Sigmoid colon (tissue), 4 donors: Measurements from ENCODE around the gene CTXN1.

Experiments used
- CTCF ChIP-seq, 4 experiments: fragments of 450-650 bp in 3 of 4; fragments of 200-600 bp in 1 of 4; IDR thresholded peaks; one replicate each; pipeline ENCODE4 v1.5.1; 2016 to 2019; ENCODE audit warnings: antibody characterized with exemption in 4 of 4, mild to moderate bottlenecking in 3 of 4, moderate library complexity in 2 of 4
- POLR2A ChIP-seq, 2 donors: fragments of 450-650 bp; IDR thresholded peaks; one replicate each; pipeline ENCODE4 v1.6.1; 2016; ENCODE audit warnings: antibody characterized with exemption in 2 of 2, mild to moderate bottlenecking in 2 of 2, moderate library complexity in 2 of 2
- POLR2AphosphoS5 ChIP-seq, 4 donors: sonication (generic); formaldehyde crosslinking; IDR thresholded peaks; one replicate each; pipeline ENCODE4 v1.6.1; 2017; ENCODE audit warnings: antibody characterized with exemption in 4 of 4

GRCh38 chr19:7970716-7971448 lies 44.9 kb upstream of the CTXN1 start:
- peak; percentile 15 to 65 (median 32) for TF ChIP-seq CTCF (IDR thresholded peaks at IDR 0.05)
- TF ChIP-seq POLR2A (IDR thresholded peaks at IDR 0.05), result no peak
- TF ChIP-seq POLR2AphosphoS5 (IDR thresholded peaks at IDR 0.05), result no peak
